ENCODE results near the gene CHMP2A. TPM values are rescaled to one million over a fixed set of nuclear protein-coding genes. Genes with fewer than 3 reads are reported as not detected.

The CHMP2A gene
- total RNA-seq, 2 experiments from 2014 or later = 72.7 to 101 TPM

DNA sequence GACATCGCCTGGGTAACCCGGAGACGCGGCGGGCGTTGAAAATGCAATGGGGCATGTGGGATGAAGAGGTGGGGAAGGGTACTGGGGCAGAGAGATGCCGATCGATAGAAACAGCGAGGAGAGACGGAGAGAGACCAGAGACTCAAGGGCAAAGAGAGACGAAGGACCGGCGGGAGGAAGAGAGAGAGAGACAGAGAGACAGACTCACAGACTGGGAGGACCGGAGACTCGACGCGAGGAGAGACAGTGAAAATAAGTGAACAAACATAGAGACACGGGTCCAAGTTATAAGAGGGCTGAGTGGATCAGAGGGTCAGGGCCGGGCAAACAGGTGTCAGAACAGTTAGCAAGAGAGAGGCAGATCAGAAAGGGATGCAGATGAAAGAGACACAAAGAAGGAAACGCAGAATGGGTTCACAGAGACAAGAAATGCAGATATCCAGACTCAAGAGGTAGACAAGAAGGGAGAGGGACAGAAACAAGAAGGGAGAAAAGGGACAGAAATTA is 18.8 kb upstream of the CHMP2A start:
- peak overlapping the region; percentile 89 for H3K4me2 ChIP-seq (ENCODE audit: low read length)
- peak overlapping the region; percentile 14; the same call in 1 of the 2 replicates for H2AFZ ChIP-seq (ENCODE audit: low read length)
- ChIA-PET CTCF (ENCODE audit: unreplicated experiment) (no interaction called here), POLR2A (no interaction called here)
- intact Hi-C loops (cut with micrococcal nuclease; ENCODE audit: unreplicated experiment) = loop anchor here (1.0 to 2.0 kb wide), 3 partner anchors 14 to 59 kb away; partner anchors contain the start of gene TRIM28
- no peak for TF ChIP-seq EZH2phosphoT487 (IDR thresholded peaks at IDR 0.05; ENCODE audit: borderline replicate concordance, low read depth, low read length)
- TF ChIP-seq, protein P1, sequence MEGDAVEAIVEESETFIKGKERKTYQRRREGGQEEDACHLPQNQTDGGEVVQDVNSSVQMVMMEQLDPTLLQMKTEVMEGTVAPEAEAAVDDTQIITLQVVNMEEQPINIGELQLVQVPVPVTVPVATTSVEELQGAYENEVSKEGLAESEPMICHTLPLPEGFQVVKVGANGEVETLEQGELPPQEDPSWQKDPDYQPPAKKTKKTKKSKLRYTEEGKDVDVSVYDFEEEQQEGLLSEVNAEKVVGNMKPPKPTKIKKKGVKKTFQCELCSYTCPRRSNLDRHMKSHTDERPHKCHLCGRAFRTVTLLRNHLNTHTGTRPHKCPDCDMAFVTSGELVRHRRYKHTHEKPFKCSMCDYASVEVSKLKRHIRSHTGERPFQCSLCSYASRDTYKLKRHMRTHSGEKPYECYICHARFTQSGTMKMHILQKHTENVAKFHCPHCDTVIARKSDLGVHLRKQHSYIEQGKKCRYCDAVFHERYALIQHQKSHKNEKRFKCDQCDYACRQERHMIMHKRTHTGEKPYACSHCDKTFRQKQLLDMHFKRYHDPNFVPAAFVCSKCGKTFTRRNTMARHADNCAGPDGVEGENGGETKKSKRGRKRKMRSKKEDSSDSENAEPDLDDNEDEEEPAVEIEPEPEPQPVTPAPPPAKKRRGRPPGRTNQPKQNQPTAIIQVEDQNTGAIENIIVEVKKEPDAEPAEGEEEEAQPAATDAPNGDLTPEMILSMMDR (conservative IDR thresholded peaks at IDR 0.05; ENCODE audit: low read length) = no peak
- peaks cover 42% of the 10 kb centered on the region for H3K4me1 ChIP-seq (ENCODE audit: insufficient read depth, low read length, poor library complexity, severe bottlenecking)
- H3K27ac ChIP-seq (ENCODE audit: low read depth, low read length, poor library complexity, severe bottlenecking) = peak overlapping the region; percentile 35
- no peak for DNase-seq (ENCODE audit: low spot score)
- BruUV-seq (replicated peaks) = no TSS peak
- H3K9me2 ChIP-seq (ENCODE audit: insufficient read depth, low read length) = no peaks in the 10 kb centered on the region
- H4K20me1 ChIP-seq (ENCODE audit: insufficient read depth, low read length) = no peaks in the 10 kb centered on the region
- H3K79me2 ChIP-seq (ENCODE audit: insufficient read depth, low read depth, low read length) = no peaks in the 10 kb centered on the region
- no peaks in the 10 kb centered on the region for H3K9me3 ChIP-seq (ENCODE audit: low read length)
- peak overlapping the region; percentile 76 for H3K4me3 ChIP-seq (ENCODE audit: low read depth, low read length, poor library complexity, severe bottlenecking)
- peaks cover 29% of the 10 kb centered on the region; the same call in 1 of the 2 replicates for H3K36me3 ChIP-seq (ENCODE audit: insufficient read depth, low read length)

DNA sequence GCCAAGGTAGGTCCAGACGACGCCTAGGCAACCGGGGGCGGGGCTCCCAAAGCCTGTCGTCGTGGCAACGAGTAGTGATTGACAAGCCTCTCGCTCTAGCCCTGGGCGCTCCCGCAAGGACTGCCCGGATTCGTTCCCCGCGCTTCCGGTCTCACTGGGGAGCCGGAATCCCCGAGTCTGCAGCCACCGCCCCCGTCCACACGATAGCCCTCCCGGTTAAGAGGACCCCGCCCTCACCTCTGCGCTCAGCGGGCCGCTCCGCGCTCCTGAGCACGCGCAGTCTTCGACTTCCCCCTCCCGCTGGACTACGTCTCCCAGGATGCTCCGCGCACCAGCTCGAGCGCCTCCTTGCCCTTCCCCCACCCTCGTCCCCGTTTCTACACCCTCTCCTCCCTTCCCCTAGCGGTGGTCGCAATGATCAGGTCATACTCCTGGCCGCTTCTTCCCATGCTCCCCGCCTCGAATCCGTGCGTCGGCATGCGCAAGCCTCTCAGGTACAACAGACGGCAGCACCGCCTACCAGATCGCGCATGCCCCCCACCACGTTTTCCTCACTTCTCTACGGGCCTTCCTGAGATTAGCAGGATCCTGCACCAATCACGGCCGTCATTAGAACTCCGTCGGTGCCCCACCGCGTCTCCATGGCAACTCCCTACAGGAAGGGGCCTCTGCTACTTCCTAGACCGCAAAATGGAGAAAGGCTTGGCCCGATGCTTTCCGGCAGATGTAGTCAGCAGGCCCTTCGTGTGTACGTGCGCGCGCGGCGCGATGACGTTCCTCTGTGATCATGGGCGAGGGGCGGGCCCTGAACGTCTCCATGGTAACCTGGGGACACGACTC is 18.1 kb upstream of the CHMP2A start, which contains the start of gene MZF1:
TSS of gene MZF1 (minus strand) at position 518 of the 840 bp plus-strand sequence. CDS start 1,946 bp downstream, outside the sequence.
- H4K20me1 ChIP-seq (ENCODE audit: insufficient read depth, low read length) = no peaks in the 10 kb centered on the region
- CTCF ChIA-PET (ENCODE audit: unreplicated experiment) = no interaction called here
- H3K4me1 ChIP-seq (ENCODE audit: insufficient read depth, low read length, poor library complexity, severe bottlenecking) = peaks cover 35% of the 10 kb centered on the region
- peak within 1 kb of the TSS; percentile 76 for H3K4me3 ChIP-seq (ENCODE audit: low read depth, low read length, poor library complexity, severe bottlenecking)
- no TSS peak for BruUV-seq (replicated peaks)
- TF ChIP-seq, protein P1 (conservative IDR thresholded peaks at IDR 0.05; ENCODE audit: low read length) = no peak
- no peak for TF ChIP-seq EZH2phosphoT487 (IDR thresholded peaks at IDR 0.05; ENCODE audit: borderline replicate concordance, low read depth, low read length)
- intact Hi-C loops (cut with micrococcal nuclease; ENCODE audit: unreplicated experiment) = loop anchor here (1.0 to 2.0 kb wide), 3 partner anchors 14 to 58 kb away; partner anchors contain the start of gene TRIM28
- H3K27ac ChIP-seq (ENCODE audit: low read depth, low read length, poor library complexity, severe bottlenecking) = peak within 1 kb of the TSS; percentile 86
- peak; percentile 100 for DNase-seq (ENCODE audit: low spot score)
- peak within 1 kb of the TSS; percentile 49; the same call in 1 of the 2 replicates for H2AFZ ChIP-seq (ENCODE audit: low read length)
- POLR2A ChIA-PET = no interaction called here
- H3K36me3 ChIP-seq (ENCODE audit: insufficient read depth, low read length) = peaks cover 33% of the 10 kb centered on the region; the same call in 1 of the 2 replicates
- H3K9me2 ChIP-seq (ENCODE audit: insufficient read depth, low read length) = no peaks in the 10 kb centered on the region
- H3K9me3 ChIP-seq (ENCODE audit: low read length) = no peaks in the 10 kb centered on the region
- no peaks in the 10 kb centered on the region for H3K79me2 ChIP-seq (ENCODE audit: insufficient read depth, low read depth, low read length)
- peak within 1 kb of the TSS; percentile 89 for H3K4me2 ChIP-seq (ENCODE audit: low read length)

All from OCI-LY7 (cell line).